Fibroblast of mammary gland (primary cell): Measurements from ENCODE around the gene PLA2G4D.

ENCODE experiments used
- DNase-seq: peaks from one replicate; pipeline ENCODE4 v3.0.0-alpha.2; 2010; ENCODE audit warnings: low read depth
- H3K4me3 ChIP-seq: 2 replicates; pipeline ENCODE4 v1.5.1; 2011; ENCODE audit warnings: low read depth, mild to moderate bottlenecking, low read length, moderate library complexity; ENCODE audit not compliant: control insufficient read depth
- TF ChIP-seq, protein P1 (sequence below): conservative IDR thresholded peaks from 2 replicates; pipeline ENCODE4 v1.5.1; 2011; ENCODE audit warnings: low read depth, low read length, inconsistent platforms; ENCODE audit not compliant: control insufficient read depth, insufficient read depth

Gene PLA2G4D

GRCh38 chr15:42118650-42119445, 24.5 kb upstream of the PLA2G4D start:
- DNase-seq, result no peak

GRCh38 chr15:42111924-42112323, 17.6 kb upstream of the PLA2G4D start:
- peak; percentile 16 for DNase-seq
- TF ChIP-seq, protein P1, sequence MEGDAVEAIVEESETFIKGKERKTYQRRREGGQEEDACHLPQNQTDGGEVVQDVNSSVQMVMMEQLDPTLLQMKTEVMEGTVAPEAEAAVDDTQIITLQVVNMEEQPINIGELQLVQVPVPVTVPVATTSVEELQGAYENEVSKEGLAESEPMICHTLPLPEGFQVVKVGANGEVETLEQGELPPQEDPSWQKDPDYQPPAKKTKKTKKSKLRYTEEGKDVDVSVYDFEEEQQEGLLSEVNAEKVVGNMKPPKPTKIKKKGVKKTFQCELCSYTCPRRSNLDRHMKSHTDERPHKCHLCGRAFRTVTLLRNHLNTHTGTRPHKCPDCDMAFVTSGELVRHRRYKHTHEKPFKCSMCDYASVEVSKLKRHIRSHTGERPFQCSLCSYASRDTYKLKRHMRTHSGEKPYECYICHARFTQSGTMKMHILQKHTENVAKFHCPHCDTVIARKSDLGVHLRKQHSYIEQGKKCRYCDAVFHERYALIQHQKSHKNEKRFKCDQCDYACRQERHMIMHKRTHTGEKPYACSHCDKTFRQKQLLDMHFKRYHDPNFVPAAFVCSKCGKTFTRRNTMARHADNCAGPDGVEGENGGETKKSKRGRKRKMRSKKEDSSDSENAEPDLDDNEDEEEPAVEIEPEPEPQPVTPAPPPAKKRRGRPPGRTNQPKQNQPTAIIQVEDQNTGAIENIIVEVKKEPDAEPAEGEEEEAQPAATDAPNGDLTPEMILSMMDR, result no peak
- no peak overlapping the region for H3K4me3 ChIP-seq

More at GRCh38 chr15:42118650-42119445, 24.5 kb upstream of the PLA2G4D start:
- TF ChIP-seq, protein P1, result no peak
- no peak overlapping the region for H3K4me3 ChIP-seq

GRCh38 chr15:42110367-42110766, 16.0 kb upstream of the PLA2G4D start:
- TF ChIP-seq, protein P1, result no peak
- no peak for DNase-seq

DNA sequence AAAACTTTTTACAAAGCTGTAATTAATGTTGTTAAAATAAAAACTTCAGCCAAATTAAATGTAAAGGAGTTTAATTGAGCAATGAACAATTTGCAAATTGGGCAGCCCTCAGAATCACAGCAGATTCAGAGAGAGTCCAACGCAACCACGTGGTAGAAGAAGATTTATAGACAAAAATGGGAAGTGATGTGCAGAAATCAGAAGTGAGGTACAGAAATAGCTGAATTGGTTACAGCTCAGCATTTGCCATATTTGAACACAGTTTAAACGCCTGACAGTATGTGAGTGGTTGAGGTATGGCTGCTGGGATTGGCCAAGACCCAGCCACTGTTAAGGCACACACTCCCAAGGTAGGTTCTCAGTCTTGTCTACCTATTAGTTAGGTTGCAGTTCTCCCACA, 14.4 kb upstream of the PLA2G4D start:
- no peak for DNase-seq
- H3K4me3 ChIP-seq, result no peak overlapping the region
- TF ChIP-seq, protein P1, result no peak

More at GRCh38 chr15:42110367-42110766, 16.0 kb upstream of the PLA2G4D start:
- no peak overlapping the region for H3K4me3 ChIP-seq

- no peak for DNase-seq
- H3K4me3 ChIP-seq, result no peak overlapping the region
- TF ChIP-seq, protein P1, result no peak
These were observed 13.8 kb upstream of the PLA2G4D start for GRCh38 chr15:42108189-42108588.

DNA sequence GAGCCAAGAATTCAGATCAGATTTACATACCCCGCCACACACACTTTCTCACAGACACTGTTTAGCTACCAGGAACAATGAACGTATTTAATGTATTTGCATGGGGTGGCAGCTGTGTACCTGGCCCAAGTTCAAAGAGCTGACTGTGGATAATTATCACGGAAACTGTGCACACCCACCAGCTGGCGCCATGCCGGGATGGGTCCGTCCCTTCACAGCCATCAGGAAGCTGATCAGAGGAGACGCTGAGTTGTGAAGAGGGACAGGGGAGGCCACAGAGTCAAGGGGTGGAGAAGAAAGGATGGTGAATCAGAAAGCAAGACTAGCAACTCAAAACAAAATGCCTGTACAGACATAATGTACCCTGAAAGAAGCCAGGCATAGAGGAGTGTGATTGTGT, 13.1 kb upstream of the PLA2G4D start:
- no peak for DNase-seq
- no peak overlapping the region for H3K4me3 ChIP-seq
- TF ChIP-seq, protein P1, result no peak
